ENCODE measurements around the gene EFHD2. TPM values are rescaled to one million over a fixed set of nuclear protein-coding genes. Genes with fewer than 3 reads are reported as not detected.
A peak's percentile ranks its signal among the peaks of the same experiment; 100 is the strongest.

The EFHD2 gene
- total RNA-seq, 2 donors from 2014 or later: 56.7 to 78.6 TPM

GRCh38 chr1:15424981-15425380, 15.3 kb downstream of the EFHD2 start:
- DNase-seq: peak in 2 of 4 donors; percentile 27 to 47
- intact Hi-C loops (cut with DNase I): loop anchor here (5.0 kb wide), 1 partner anchor 103 kb away; no protein-coding TSS in a partner anchor
- no peaks in the 10 kb centered on the region for H3K36me3 ChIP-seq (replicated peaks in 1 of 2; ENCODE audit: insufficient read depth in 1 of 2, low read depth in 2 of 2)
- TF ChIP-seq, protein P1, sequence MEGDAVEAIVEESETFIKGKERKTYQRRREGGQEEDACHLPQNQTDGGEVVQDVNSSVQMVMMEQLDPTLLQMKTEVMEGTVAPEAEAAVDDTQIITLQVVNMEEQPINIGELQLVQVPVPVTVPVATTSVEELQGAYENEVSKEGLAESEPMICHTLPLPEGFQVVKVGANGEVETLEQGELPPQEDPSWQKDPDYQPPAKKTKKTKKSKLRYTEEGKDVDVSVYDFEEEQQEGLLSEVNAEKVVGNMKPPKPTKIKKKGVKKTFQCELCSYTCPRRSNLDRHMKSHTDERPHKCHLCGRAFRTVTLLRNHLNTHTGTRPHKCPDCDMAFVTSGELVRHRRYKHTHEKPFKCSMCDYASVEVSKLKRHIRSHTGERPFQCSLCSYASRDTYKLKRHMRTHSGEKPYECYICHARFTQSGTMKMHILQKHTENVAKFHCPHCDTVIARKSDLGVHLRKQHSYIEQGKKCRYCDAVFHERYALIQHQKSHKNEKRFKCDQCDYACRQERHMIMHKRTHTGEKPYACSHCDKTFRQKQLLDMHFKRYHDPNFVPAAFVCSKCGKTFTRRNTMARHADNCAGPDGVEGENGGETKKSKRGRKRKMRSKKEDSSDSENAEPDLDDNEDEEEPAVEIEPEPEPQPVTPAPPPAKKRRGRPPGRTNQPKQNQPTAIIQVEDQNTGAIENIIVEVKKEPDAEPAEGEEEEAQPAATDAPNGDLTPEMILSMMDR (IDR thresholded peaks at IDR 0.05): no peak
- no peak for TF ChIP-seq POLR2A (IDR thresholded peaks at IDR 0.05)
- WGBS, 2 donors: 30 to 33% methylated on average over 3 to 5 of the region's 5 CpGs
- H3K4me1 ChIP-seq: peaks cover 71% of the 10 kb centered on the region
- H3K9me3 ChIP-seq: no peaks in the 10 kb centered on the region
- H3K27ac ChIP-seq: peak overlapping the region; percentile 90 to 93 (median 92)
- no peaks in the 10 kb centered on the region for H3K27me3 ChIP-seq
- ATAC-seq: no peak
- H3K4me3 ChIP-seq: no peak overlapping the region

DNA sequence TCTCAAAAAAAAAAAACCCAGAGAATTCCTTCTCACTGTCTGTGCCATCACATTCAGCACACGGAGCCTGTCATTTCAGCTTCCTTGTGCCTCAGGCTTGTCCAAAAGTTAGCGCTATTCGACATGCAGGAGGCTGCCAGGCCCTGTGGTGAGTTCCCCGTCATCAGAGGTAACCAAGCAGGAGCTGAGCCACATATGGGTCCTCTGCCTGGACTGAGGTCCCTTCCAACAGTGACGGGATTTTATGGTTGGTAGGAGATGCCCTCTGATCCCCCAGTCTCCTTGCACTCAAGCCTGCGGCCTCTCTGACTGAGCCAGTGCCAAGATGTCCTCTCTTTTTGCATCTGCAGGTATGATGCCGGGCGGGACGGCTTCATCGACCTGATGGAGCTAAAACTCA, 15.8 kb downstream of the EFHD2 start:
- intact Hi-C loops (cut with DNase I): loop anchor here (5.0 kb wide), 1 partner anchor 103 kb away; no protein-coding TSS in a partner anchor
- WGBS, 2 donors: 80 to 87% methylated on average over 9 to 10 of the region's 10 CpGs
- Histone ChIP-seq H3K4me1 (peaks cover 77% of the 10 kb centered on the region), H3K27ac (peak overlapping the region; percentile 90 to 93 (median 92)), H3K9me3 (no peaks in the 10 kb centered on the region), H3K27me3 (no peaks in the 10 kb centered on the region), H3K4me3 (no peak overlapping the region), H3K36me3 (replicated peaks in 1 of 2; ENCODE audit: insufficient read depth in 1 of 2, low read depth in 2 of 2) (no peaks in the 10 kb centered on the region)
- DNase-seq (no peak), ATAC-seq (no peak)
- TF ChIP-seq, protein P1 (IDR thresholded peaks at IDR 0.05): no peak
- no peak for TF ChIP-seq POLR2A (IDR thresholded peaks at IDR 0.05)

DNA sequence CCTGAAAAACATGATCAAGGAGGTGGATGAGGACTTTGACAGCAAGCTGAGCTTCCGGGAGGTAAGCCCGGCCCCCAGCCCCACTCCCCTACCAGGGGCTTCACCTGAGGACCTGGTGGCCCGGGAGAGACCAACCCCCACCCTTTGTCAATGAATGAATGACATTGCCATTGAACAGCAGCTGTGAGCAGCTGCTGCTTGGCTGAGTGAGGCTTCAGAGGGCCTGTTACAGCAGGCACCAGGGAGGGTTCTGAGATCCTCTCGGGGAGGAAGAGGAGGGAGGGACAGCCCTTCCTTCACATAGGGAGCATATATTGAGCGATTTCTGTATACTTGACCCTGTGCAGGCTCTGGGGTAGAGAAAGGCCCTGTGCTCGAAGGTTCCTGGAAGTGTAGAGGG, 16.3 kb downstream of the EFHD2 start:
- Histone ChIP-seq H3K27ac (peak overlapping the region; percentile 90 to 93 (median 92)), H3K36me3 (replicated peaks in 1 of 2; ENCODE audit: insufficient read depth in 1 of 2, low read depth in 2 of 2) (no peaks in the 10 kb centered on the region), H3K9me3 (no peaks in the 10 kb centered on the region), H3K27me3 (no peaks in the 10 kb centered on the region), H3K4me1 (peaks cover 77% of the 10 kb centered on the region), H3K4me3 (no peak overlapping the region)
- TF ChIP-seq, protein P1 (IDR thresholded peaks at IDR 0.05): no peak
- no peak for TF ChIP-seq POLR2A (IDR thresholded peaks at IDR 0.05)
- ATAC-seq: no peak
- WGBS, 2 donors: 57 to 64% methylated on average over 5 to 6 of the region's 6 CpGs
- peak in 1 of 4 donors; percentile 7 for DNase-seq
- intact Hi-C loops (cut with DNase I): loop anchor here (5.0 kb wide), 1 partner anchor 104 kb away; no protein-coding TSS in a partner anchor

GRCh38 chr1:15426492-15427279, 17.0 kb downstream of the EFHD2 start:
- ATAC-seq: no peak
- peak overlapping the region; percentile 90 to 93 (median 92) for H3K27ac ChIP-seq
- no peak for TF ChIP-seq POLR2A (IDR thresholded peaks at IDR 0.05)
- TF ChIP-seq, protein P1 (IDR thresholded peaks at IDR 0.05): no peak
- no peaks in the 10 kb centered on the region for H3K27me3 ChIP-seq
- H3K4me3 ChIP-seq: no peak overlapping the region
- intact Hi-C loops (cut with DNase I): loop anchor here (5.0 kb wide), 1 partner anchor 104 kb away; no protein-coding TSS in a partner anchor
- H3K36me3 ChIP-seq (replicated peaks in 1 of 2; ENCODE audit: insufficient read depth in 1 of 2, low read depth in 2 of 2): no peaks in the 10 kb centered on the region
- no peaks in the 10 kb centered on the region for H3K9me3 ChIP-seq
- peak; percentile 14 to 60 (median 22) for DNase-seq
- 68 to 89% methylated on average over 21 to 30 of the region's 30 CpGs for WGBS, 2 donors
- H3K4me1 ChIP-seq: peaks cover 77% of the 10 kb centered on the region

All from body of pancreas (tissue), 4 donors.